GM12875 (cell line): Measurements from ENCODE around the gene UBE2L5.
A peak's percentile ranks its signal among the peaks of the same experiment; 100 is the strongest.
"Not testable (repeated sequence)": the region's sequence is repeated elsewhere in the genome, so short reads cannot be mapped to it uniquely, and the experiment has no call there.

Experiments used
- H3K4me3 ChIP-seq: one replicate; pipeline ENCODE4 v1.5.1; 2011; ENCODE audit warnings: low read depth, low read length, control low read depth
- TF ChIP-seq, protein P1 (sequence below): IDR thresholded peaks from 2 replicates; pipeline ENCODE4 v1.5.1; 2011; ENCODE audit warnings: low read depth, mild to moderate bottlenecking, control low read depth, inconsistent platforms, low read length, moderate library complexity, borderline replicate concordance; ENCODE audit not compliant: insufficient read depth

UBE2L5 gene

DNA sequence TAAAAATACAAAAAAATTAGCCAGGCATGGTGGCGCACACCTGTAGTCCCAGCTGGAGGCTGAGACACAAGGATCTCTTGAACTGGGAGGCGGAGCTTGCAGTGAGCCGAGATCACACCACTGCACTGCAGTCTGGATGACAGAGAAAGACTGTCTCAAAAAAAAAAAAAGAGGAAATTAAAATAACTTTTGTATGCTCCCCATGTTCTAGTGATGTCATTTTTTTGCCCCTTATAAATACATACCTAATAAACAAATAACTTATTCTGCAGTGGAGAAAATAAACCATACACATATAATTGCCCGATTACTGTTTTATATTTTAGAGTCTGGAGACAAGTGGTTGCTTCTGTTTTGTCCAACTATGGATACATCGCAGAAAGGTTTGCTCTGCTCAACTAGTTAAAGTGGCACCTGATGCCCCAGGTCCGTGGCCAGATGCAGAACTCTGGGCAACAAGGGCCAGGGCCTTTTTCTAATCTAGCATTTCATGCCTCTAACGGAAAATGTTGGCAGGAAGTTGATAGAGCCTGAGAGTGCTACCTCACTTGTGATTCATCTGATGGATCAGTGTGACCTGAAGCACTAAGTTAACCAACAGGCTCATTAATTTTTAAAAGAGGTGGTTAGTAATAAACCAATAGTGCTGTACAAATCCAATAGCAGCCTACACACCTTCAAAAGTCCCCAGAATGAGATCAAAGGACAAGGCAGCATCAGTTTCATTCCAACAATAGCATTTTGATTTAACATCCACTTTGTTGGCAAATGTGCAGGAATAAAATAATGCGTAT is 18.8 kb downstream of the UBE2L5 start:
- H3K4me3 ChIP-seq = no peak overlapping the region
- TF ChIP-seq, protein P1, sequence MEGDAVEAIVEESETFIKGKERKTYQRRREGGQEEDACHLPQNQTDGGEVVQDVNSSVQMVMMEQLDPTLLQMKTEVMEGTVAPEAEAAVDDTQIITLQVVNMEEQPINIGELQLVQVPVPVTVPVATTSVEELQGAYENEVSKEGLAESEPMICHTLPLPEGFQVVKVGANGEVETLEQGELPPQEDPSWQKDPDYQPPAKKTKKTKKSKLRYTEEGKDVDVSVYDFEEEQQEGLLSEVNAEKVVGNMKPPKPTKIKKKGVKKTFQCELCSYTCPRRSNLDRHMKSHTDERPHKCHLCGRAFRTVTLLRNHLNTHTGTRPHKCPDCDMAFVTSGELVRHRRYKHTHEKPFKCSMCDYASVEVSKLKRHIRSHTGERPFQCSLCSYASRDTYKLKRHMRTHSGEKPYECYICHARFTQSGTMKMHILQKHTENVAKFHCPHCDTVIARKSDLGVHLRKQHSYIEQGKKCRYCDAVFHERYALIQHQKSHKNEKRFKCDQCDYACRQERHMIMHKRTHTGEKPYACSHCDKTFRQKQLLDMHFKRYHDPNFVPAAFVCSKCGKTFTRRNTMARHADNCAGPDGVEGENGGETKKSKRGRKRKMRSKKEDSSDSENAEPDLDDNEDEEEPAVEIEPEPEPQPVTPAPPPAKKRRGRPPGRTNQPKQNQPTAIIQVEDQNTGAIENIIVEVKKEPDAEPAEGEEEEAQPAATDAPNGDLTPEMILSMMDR = no peak

DNA sequence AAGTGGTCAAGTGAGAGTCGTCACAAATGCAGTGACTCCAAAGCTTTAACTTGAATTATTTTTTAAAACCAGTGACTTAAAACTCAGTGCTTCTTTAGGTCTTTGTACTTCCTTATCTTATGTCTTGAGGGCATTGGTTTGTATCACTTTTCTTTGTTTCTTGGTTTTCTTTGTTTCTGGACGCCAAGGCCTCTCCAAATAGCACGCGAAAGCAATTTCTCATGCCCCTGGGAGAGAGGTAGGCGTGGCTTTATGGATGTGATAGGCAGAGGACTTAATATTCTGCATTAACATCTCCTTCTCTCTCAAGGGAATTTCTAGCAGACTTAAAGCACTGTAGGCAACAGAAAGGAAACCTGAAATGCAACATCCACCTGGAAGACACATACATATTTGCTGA is 20.6 kb downstream of the UBE2L5 start:
- TF ChIP-seq, protein P1 = no peak
- H3K4me3 ChIP-seq = no peak overlapping the region

DNA sequence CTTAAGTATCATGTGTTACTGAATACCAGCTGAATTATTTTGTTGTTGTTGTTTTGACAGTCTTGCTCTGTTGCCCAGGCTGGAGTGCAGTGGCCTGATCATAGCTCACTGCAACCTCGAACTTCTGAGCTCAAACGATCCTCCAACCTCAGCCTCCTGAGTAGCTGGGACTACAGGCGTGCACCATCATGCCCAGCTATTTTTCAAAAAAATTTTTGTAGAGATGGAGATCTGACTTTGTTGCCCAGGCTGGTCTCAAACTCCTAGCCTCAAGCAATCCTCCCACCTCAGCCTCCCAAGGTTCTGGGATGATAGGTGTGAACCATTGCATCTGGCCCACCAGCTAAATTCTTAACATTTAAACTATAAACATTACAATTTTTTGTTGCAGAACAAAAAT is 21.2 kb downstream of the UBE2L5 start:
- H3K4me3 ChIP-seq = not testable (repeated sequence)

DNA sequence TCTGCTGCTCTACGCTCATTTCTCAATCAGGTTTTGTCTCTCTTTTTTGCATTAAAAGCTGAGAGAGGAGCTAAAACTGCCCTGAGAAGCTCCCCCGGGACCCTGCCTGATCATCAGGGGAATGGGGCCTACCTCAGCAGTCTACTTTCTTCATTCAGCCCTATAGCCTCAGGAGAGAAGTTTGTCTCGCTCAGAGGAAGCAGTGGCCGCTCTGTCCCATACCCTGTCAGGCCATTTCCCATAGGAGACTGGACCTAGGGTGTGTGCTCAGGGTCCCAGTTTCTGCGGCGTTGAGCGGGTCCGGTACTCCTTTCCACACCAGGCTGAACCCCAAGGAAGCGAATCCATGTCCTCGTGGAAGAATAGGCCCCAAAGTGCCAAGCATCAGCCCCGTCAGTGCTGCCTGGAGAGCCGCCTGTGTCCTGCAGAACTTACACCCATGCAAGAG is 21.7 kb downstream of the UBE2L5 start:
- H3K4me3 ChIP-seq = peak overlapping the region; percentile 27
- TF ChIP-seq, protein P1 = no peak

DNA sequence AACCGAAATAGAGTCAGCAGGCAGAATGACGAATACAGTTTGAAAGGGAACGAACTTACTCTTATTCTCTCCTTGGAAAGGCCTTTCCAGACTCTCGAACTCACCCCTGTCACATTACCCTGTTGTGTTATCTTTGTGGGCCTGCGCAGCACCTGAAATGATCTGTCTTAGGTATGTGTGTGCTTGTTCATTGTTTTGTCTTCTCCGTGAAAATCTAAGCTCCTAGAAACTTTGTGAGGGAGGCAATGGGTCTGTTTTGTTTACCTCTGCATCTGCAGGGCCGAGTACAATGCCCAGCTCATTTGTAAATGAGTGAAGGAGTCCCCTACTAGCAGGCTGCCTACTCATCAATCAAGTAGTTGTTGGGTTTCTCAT is 23.8 kb downstream of the UBE2L5 start:
- TF ChIP-seq, protein P1 = no peak
- H3K4me3 ChIP-seq = peak overlapping the region; percentile 61

DNA sequence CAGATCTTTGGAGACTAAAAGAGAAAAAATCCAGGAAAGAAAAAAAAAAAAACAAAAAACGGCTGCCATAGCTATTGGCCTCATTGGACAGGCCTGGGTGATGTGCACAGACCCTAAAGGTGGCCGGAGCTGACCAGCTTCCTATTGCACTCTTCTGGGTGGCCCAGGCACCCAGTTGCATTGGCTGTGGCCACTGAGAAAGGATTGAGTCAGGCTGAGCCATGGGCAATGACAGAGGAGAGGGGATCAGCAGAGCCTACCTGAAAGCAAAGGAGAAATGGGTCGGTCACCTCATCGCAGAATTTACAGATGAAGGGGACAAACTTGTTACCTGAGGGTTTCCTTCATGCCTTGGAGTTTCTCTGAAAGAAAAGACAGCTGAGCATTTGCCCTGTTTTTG is 26.1 kb downstream of the UBE2L5 start:
- TF ChIP-seq, protein P1 = no peak
- no peak overlapping the region for H3K4me3 ChIP-seq

DNA sequence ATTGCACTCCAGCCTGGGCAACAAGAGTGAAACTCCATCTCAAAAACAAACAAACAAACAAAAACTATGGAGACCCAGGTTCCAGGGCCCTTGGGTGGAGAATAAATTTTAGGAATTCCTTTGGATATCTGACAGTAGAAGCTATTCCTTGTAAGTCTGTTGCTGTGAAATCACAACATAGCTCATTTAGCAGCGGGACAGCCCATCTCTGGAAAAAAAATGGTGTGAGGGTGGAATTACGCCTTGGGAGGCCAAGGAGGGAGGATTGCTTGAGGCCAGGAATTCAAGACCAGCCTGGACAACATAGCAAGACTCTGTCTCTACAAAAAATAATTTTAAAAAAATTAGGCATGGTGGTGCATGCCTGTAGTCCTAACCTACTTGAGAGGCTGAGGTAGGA is 27.8 kb downstream of the UBE2L5 start:
- TF ChIP-seq, protein P1 = no peak

DNA sequence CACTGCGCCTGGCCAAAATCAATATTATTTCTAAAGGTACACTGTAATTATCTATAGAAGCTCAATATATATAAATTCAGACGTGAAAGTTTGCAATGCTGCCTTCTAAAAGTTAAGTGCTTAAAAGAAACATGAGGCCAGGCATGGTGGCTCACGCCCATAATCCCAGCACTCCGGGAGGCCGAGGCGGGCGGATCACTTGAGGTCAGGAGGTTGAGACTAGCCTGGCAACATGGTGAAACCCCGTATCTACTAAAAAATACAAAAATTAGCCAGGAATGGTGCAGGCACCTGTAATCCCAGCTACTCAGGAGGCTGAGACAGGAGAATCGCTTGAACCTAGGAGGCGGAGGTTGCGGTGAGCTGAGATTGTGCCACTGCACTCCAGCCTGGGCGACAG is 29.2 kb downstream of the UBE2L5 start:
- not testable (repeated sequence) for H3K4me3 ChIP-seq

More for the DNA sequence above, 27.8 kb downstream of the UBE2L5 start:
- no peak overlapping the region for H3K4me3 ChIP-seq
